Fibroblast of villous mesenchyme (primary cell): Measurements from ENCODE around the gene NUDC. TPM values are rescaled to one million over a fixed set of nuclear protein-coding genes. Genes with fewer than 3 reads are reported as not detected.

ENCODE experiments used
- DNase-seq: peaks from one replicate; pipeline ENCODE4 v3.0.0-alpha.2; 2010; ENCODE audit warnings: low read depth
- H3K4me3 ChIP-seq: 2 replicates; pipeline ENCODE4 v1.5.1; 2011; ENCODE audit warnings: low read depth, mild to moderate bottlenecking, low read length
- total RNA-seq: library from RNA; depleted of rRNA; stranded (reverse); fragments of >200 nt; gene quantifications from 2 replicates; pipeline ENCODE4 v1.2.3, GENCODE V29; 2012
- TF ChIP-seq, protein P1 (sequence below): IDR thresholded peaks from 2 replicates; pipeline ENCODE4 v1.5.1; 2012; ENCODE audit warnings: low read depth, mild to moderate bottlenecking, low read length; ENCODE audit not compliant: insufficient read depth

NUDC gene
- total RNA-seq, 1 donor = 19.0 TPM

GRCh38 chr1:26913389-26913753 lies 8.2 kb upstream of the NUDC start:
- no peak overlapping the region for H3K4me3 ChIP-seq
- no peak for DNase-seq
- TF ChIP-seq, protein P1, sequence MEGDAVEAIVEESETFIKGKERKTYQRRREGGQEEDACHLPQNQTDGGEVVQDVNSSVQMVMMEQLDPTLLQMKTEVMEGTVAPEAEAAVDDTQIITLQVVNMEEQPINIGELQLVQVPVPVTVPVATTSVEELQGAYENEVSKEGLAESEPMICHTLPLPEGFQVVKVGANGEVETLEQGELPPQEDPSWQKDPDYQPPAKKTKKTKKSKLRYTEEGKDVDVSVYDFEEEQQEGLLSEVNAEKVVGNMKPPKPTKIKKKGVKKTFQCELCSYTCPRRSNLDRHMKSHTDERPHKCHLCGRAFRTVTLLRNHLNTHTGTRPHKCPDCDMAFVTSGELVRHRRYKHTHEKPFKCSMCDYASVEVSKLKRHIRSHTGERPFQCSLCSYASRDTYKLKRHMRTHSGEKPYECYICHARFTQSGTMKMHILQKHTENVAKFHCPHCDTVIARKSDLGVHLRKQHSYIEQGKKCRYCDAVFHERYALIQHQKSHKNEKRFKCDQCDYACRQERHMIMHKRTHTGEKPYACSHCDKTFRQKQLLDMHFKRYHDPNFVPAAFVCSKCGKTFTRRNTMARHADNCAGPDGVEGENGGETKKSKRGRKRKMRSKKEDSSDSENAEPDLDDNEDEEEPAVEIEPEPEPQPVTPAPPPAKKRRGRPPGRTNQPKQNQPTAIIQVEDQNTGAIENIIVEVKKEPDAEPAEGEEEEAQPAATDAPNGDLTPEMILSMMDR = no peak

DNA sequence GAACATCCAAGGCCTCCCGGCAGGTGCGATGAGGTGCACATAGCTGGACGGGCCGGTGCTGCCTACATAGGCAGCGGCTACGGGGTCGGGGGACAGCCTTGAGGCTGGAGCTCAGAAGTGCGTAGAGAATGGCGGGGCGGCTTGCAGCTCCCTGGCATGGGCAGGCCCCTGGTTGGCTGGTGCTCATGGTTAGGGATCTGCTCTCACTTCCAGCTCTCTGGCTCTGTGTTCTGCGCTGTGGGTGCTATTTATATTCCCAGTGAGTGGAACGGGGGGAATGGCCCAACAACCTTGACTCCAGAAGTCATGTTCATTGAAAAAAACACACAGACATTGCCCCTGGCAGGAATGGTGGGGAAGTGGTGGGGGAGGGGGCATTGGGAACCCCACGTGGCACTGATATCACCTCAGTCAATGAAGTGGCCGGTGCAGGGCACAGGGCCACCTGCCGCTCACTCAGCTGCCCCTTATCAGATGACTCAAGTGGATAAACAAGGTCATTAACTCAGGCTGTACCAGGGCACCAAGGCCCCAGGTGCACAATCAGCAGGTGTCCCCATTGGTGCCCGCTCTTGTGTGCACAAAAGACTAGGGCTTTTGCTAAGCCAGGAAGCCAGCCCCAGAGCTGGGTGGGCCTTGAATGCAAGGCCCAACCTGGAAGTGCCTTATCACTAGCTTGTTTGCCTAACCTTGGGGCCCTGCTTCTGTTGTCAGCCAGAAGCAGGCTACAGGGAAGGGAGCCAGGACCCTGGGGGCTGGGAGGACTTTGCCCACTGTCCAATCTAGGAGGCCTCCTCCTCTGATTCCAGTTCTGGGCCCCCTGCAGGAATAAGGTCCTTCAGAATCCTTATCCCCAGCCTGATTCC lies 7.6 kb upstream of the NUDC start, which contains the start of gene NR0B2:
TSS of gene NR0B2 (minus strand) at position 222 of the 866 bp plus-strand sequence. CDS start at position 187, 35 bp downstream.
- TF ChIP-seq, protein P1 = no peak
- no peak for DNase-seq
- no peak within 1 kb of the TSS for H3K4me3 ChIP-seq

DNA sequence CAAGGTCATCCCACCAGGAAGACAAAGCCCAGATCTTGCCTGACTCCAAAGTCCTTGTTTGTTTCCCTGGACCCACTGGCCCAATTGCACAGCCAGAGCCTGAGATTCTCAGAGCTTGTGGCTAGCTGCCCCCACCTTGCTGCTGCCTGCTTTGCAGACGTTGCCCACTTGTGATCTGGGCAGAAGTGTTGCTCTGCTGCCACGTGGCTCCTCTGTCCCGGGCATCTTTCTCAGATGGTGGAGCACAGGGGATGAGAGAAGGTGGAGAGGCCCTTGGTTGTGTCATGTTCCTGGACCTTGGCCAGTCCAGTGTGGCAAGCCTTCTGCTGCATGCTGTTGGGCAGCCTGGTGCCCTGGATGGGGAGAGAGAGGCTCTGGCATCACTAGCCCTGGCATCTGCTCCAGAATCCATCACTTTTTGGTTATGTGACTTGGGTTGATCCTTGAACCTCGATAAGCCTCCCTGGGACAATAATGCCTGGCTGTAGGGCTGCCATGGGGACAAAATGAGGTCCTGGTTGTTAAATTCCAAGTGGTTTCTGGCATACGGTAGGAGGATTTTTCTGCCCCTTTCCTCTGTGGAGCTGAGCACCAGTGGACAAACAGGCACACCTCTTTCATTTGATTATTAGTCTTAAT lies 6.2 kb upstream of the NUDC start:
- no peak for DNase-seq
- no peak overlapping the region for H3K4me3 ChIP-seq
- TF ChIP-seq, protein P1 = no peak

- no peak for DNase-seq
- TF ChIP-seq, protein P1 = no peak
These were observed 410 bp upstream of the NUDC start for GRCh38 chr1:26921126-26921539.

DNA sequence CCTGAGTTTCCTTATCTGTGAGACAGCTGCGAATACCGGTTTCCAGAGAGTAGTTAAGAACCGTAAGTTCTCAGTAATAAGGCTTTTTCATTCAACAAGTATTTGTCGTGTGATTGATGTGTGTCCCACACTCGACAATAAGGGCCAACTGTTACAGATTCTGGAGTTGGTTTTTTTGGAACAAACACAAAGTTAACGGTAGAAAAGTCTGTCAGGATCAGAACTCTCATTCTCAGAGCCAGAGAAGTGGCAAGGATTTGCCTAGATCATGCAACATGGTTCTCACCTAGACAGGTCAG lies 837 bp downstream of the NUDC start:
- TF ChIP-seq, protein P1 = no peak
- peak overlapping the region; percentile 91 for H3K4me3 ChIP-seq
- no peak for DNase-seq

More at GRCh38 chr1:26921126-26921539, 410 bp upstream of the NUDC start:
- peak overlapping the region; percentile 91 for H3K4me3 ChIP-seq

GRCh38 chr1:26922901-26923300 lies 1.4 kb downstream of the NUDC start:
- DNase-seq = no peak
- TF ChIP-seq, protein P1 = no peak
- peak overlapping the region; percentile 91 for H3K4me3 ChIP-seq

DNA sequence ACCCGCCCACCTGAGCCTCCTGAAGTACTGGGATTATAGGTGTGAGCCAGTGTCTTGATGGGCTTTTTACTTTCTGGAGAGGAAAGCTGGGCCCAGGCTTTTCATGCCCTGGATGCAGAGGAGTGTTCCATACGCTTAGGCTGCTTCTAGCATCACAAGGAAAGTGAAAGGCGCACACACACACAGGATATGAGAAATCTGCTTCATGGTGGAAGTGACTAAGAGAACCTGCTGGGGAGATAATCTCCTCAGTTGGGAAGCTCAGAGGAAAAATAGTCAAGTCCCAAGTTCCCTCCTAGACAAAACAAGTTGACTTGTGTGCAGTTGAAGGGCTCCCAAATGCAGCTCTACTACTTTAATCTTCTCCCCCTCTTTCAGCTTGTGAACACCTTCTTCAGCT lies 2.2 kb downstream of the NUDC start:
- no peak overlapping the region for H3K4me3 ChIP-seq
- no peak for DNase-seq
- TF ChIP-seq, protein P1 = no peak
